WTC11 (cell line): ENCODE measurements around the gene SLC1A7.

ENCODE experiments used
- CREM ChIP-seq: sonication (generic); formaldehyde crosslinking; IDR thresholded peaks from 2 replicates; pipeline ENCODE4 v1.8.1; 2022; ENCODE audit warnings: mild to moderate bottlenecking, missing genetic modification reagents, moderate library complexity
- ESRRA ChIP-seq: sonication (generic); formaldehyde crosslinking; IDR thresholded peaks from 2 replicates; pipeline ENCODE4 v1.8.1; 2022; ENCODE audit warnings: mild to moderate bottlenecking, missing genetic modification reagents, borderline replicate concordance
- JUN ChIP-seq: sonication (generic); formaldehyde crosslinking; IDR thresholded peaks from 2 replicates; pipeline ENCODE4 v1.8.0; 2023; ENCODE audit warnings: mild to moderate bottlenecking, missing genetic modification reagents
- NFYB ChIP-seq: sonication (generic); formaldehyde crosslinking; conservative IDR thresholded peaks from 2 replicates; pipeline ENCODE4 v1.8.0; 2022; ENCODE audit warnings: low read depth, missing genetic modification reagents
- SOX15 ChIP-seq: fragments of 250-450 bp; sonication (Bioruptor Pico); IDR thresholded peaks from 2 replicates; pipeline ENCODE4 v1.9.0; 2021; ENCODE audit warnings: mild to moderate bottlenecking
- ZNF232 ChIP-seq: sonication (generic); formaldehyde crosslinking; IDR thresholded peaks from 2 replicates; pipeline ENCODE4 v1.8.0; 2022; ENCODE audit warnings: mild to moderate bottlenecking, missing genetic modification reagents
- TF ChIP-seq, protein P1 (sequence below): fragments of 200-600 bp; IDR thresholded peaks from 2 replicates; pipeline ENCODE4 v1.8.0; 2022; ENCODE audit warnings: antibody characterized with exemption
- TF ChIP-seq, protein P2 (sequence below): fragments of 250-450 bp; sonication (Bioruptor Pico); IDR thresholded peaks from 2 replicates; pipeline ENCODE4 v1.9.0; 2021; ENCODE audit warnings: mild to moderate bottlenecking
- TF ChIP-seq, protein P3 (sequence below): sonication (generic); formaldehyde crosslinking; IDR thresholded peaks from 2 replicates; pipeline ENCODE4 v1.8.1; 2023; ENCODE audit warnings: mild to moderate bottlenecking, missing genetic modification reagents
- TF ChIP-seq, protein P4 (sequence below): sonication (generic); formaldehyde crosslinking; IDR thresholded peaks from 2 replicates; pipeline ENCODE4 v1.8.1; 2023; ENCODE audit warnings: mild to moderate bottlenecking, missing genetic modification reagents, borderline replicate concordance
- TF ChIP-seq, protein P5 (sequence below): sonication (generic); formaldehyde crosslinking; IDR thresholded peaks from 2 replicates; pipeline ENCODE4 v1.8.0; 2022; ENCODE audit warnings: mild to moderate bottlenecking, missing genetic modification reagents
- TF ChIP-seq, protein P6 (sequence below): sonication (generic); formaldehyde crosslinking; IDR thresholded peaks from 2 replicates; pipeline ENCODE4 v1.8.0; 2022; ENCODE audit warnings: mild to moderate bottlenecking, missing genetic modification reagents
- TF ChIP-seq, protein P7 (sequence below): sonication (generic); formaldehyde crosslinking; IDR thresholded peaks from 2 replicates; pipeline ENCODE4 v1.8.0; 2022; ENCODE audit warnings: mild to moderate bottlenecking, missing genetic modification reagents
- TF ChIP-seq, protein P8 (sequence below): sonication (generic); formaldehyde crosslinking; IDR thresholded peaks from 2 replicates; pipeline ENCODE4 v1.8.1; 2022; ENCODE audit warnings: low read depth, missing genetic modification reagents, borderline replicate concordance

DNA sequence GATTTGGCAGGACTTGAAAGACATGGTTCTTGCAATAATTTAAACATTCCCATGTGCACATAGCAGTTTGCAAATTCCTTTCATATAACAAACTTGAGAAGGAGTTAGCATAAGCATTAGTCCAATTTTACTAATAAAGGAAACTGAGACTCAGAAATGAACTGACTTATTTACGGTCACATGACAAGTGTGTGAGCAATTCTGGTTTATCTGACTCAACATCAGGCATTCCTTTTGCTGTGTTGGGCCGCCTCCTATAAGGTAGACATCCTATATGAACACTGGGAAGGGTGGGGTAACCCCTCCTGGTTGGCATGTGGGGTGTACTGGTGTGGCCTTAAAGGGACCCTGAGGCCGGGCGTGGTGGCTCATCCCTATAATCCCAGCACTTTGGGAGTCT, 45.7 kb upstream of the SLC1A7 start:
- TF ChIP-seq, protein P1, sequence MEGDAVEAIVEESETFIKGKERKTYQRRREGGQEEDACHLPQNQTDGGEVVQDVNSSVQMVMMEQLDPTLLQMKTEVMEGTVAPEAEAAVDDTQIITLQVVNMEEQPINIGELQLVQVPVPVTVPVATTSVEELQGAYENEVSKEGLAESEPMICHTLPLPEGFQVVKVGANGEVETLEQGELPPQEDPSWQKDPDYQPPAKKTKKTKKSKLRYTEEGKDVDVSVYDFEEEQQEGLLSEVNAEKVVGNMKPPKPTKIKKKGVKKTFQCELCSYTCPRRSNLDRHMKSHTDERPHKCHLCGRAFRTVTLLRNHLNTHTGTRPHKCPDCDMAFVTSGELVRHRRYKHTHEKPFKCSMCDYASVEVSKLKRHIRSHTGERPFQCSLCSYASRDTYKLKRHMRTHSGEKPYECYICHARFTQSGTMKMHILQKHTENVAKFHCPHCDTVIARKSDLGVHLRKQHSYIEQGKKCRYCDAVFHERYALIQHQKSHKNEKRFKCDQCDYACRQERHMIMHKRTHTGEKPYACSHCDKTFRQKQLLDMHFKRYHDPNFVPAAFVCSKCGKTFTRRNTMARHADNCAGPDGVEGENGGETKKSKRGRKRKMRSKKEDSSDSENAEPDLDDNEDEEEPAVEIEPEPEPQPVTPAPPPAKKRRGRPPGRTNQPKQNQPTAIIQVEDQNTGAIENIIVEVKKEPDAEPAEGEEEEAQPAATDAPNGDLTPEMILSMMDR: no peak
- TF ChIP-seq, protein P2, sequence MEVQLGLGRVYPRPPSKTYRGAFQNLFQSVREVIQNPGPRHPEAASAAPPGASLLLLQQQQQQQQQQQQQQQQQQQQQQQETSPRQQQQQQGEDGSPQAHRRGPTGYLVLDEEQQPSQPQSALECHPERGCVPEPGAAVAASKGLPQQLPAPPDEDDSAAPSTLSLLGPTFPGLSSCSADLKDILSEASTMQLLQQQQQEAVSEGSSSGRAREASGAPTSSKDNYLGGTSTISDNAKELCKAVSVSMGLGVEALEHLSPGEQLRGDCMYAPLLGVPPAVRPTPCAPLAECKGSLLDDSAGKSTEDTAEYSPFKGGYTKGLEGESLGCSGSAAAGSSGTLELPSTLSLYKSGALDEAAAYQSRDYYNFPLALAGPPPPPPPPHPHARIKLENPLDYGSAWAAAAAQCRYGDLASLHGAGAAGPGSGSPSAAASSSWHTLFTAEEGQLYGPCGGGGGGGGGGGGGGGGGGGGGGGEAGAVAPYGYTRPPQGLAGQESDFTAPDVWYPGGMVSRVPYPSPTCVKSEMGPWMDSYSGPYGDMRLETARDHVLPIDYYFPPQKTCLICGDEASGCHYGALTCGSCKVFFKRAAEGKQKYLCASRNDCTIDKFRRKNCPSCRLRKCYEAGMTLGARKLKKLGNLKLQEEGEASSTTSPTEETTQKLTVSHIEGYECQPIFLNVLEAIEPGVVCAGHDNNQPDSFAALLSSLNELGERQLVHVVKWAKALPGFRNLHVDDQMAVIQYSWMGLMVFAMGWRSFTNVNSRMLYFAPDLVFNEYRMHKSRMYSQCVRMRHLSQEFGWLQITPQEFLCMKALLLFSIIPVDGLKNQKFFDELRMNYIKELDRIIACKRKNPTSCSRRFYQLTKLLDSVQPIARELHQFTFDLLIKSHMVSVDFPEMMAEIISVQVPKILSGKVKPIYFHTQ: no peak
- no peak for TF ChIP-seq CREM (CRISPR knock-in tag)
- TF ChIP-seq, protein P3, sequence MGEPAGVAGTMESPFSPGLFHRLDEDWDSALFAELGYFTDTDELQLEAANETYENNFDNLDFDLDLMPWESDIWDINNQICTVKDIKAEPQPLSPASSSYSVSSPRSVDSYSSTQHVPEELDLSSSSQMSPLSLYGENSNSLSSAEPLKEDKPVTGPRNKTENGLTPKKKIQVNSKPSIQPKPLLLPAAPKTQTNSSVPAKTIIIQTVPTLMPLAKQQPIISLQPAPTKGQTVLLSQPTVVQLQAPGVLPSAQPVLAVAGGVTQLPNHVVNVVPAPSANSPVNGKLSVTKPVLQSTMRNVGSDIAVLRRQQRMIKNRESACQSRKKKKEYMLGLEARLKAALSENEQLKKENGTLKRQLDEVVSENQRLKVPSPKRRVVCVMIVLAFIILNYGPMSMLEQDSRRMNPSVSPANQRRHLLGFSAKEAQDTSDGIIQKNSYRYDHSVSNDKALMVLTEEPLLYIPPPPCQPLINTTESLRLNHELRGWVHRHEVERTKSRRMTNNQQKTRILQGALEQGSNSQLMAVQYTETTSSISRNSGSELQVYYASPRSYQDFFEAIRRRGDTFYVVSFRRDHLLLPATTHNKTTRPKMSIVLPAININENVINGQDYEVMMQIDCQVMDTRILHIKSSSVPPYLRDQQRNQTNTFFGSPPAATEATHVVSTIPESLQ (CRISPR knock-in tag): no peak
- TF ChIP-seq ZNF232: no peak
- TF ChIP-seq ESRRA (CRISPR knock-in tag): no peak
- TF ChIP-seq, protein P4, sequence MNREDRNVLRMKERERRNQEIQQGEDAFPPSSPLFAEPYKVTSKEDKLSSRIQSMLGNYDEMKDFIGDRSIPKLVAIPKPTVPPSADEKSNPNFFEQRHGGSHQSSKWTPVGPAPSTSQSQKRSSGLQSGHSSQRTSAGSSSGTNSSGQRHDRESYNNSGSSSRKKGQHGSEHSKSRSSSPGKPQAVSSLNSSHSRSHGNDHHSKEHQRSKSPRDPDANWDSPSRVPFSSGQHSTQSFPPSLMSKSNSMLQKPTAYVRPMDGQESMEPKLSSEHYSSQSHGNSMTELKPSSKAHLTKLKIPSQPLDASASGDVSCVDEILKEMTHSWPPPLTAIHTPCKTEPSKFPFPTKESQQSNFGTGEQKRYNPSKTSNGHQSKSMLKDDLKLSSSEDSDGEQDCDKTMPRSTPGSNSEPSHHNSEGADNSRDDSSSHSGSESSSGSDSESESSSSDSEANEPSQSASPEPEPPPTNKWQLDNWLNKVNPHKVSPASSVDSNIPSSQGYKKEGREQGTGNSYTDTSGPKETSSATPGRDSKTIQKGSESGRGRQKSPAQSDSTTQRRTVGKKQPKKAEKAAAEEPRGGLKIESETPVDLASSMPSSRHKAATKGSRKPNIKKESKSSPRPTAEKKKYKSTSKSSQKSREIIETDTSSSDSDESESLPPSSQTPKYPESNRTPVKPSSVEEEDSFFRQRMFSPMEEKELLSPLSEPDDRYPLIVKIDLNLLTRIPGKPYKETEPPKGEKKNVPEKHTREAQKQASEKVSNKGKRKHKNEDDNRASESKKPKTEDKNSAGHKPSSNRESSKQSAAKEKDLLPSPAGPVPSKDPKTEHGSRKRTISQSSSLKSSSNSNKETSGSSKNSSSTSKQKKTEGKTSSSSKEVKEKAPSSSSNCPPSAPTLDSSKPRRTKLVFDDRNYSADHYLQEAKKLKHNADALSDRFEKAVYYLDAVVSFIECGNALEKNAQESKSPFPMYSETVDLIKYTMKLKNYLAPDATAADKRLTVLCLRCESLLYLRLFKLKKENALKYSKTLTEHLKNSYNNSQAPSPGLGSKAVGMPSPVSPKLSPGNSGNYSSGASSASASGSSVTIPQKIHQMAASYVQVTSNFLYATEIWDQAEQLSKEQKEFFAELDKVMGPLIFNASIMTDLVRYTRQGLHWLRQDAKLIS: no peak
- TF ChIP-seq, protein P5, sequence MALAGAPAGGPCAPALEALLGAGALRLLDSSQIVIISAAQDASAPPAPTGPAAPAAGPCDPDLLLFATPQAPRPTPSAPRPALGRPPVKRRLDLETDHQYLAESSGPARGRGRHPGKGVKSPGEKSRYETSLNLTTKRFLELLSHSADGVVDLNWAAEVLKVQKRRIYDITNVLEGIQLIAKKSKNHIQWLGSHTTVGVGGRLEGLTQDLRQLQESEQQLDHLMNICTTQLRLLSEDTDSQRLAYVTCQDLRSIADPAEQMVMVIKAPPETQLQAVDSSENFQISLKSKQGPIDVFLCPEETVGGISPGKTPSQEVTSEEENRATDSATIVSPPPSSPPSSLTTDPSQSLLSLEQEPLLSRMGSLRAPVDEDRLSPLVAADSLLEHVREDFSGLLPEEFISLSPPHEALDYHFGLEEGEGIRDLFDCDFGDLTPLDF (CRISPR knock-in tag): no peak
- TF ChIP-seq JUN (CRISPR knock-in tag): no peak
- TF ChIP-seq, protein P6, sequence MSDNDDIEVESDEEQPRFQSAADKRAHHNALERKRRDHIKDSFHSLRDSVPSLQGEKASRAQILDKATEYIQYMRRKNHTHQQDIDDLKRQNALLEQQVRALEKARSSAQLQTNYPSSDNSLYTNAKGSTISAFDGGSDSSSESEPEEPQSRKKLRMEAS (CRISPR knock-in tag): no peak
- TF ChIP-seq, protein P7, sequence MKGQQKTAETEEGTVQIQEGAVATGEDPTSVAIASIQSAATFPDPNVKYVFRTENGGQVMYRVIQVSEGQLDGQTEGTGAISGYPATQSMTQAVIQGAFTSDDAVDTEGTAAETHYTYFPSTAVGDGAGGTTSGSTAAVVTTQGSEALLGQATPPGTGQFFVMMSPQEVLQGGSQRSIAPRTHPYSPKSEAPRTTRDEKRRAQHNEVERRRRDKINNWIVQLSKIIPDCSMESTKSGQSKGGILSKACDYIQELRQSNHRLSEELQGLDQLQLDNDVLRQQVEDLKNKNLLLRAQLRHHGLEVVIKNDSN (CRISPR knock-in tag): no peak
- TF ChIP-seq SOX15 (CRISPR knock-in tag): no peak
- TF ChIP-seq, protein P8, sequence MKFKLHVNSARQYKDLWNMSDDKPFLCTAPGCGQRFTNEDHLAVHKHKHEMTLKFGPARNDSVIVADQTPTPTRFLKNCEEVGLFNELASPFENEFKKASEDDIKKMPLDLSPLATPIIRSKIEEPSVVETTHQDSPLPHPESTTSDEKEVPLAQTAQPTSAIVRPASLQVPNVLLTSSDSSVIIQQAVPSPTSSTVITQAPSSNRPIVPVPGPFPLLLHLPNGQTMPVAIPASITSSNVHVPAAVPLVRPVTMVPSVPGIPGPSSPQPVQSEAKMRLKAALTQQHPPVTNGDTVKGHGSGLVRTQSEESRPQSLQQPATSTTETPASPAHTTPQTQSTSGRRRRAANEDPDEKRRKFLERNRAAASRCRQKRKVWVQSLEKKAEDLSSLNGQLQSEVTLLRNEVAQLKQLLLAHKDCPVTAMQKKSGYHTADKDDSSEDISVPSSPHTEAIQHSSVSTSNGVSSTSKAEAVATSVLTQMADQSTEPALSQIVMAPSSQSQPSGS (CRISPR knock-in tag): no peak
- no peak for TF ChIP-seq NFYB (CRISPR knock-in tag)
